ENCODE results near the gene ZNF883. TPM values are rescaled to one million over a fixed set of nuclear protein-coding genes. Genes with fewer than 3 reads are reported as not detected.

ZNF883 gene
- total and polyA plus RNA-seq, 2 of the 8 experiments (the other 6 are each of a cell fraction or from before 2014, with no cell fraction given), result 6.1 to 20.2 TPM

DNA sequence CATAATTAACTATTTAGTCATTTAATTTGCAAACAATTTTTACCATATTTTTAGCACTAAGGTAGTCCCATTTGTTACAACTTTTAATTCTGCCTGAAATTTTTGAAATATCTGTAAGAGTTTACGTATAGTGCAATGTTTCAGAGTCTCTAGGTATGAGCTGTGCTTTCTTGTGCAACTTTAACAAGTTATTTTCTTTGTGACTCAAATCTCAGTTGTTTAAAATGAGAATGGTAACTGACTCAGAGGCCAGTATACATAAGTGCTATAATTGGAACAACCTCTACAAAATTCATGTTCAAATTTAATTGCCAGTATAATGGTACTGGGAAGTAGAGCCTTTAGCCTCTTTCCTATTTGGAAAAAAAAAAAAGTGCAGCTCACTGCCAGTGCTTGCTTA is 14.2 kb upstream of the ZNF883 start:
- H4K20me1 ChIP-seq (replicated peaks in 1 of 2; ENCODE audit: control insufficient read depth in 1 of 2, insufficient read depth in 2 of 2, low read length in 2 of 2), result no peaks in the 10 kb centered on the region
- no peaks in the 10 kb centered on the region for H3K79me2 ChIP-seq (ENCODE audit: control insufficient read depth in 1 of 2, insufficient read depth in 2 of 2, low read length in 2 of 2)
- 67% methylated on average over 1 of the region's 1 CpG; no CpG with 5 or more reads in 1 of the 2 experiments for WGBS, 2 experiments (ENCODE audit: extremely low coverage in 1 of 2, insufficient coverage in 1 of 2, insufficient read length in 1 of 2, insufficient replicate concordance in 2 of 2, low coverage in 1 of 2, low lambda C conversion rate in 2 of 2, missing lambda C conversion rate in 1 of 2)
- no peak overlapping the region for H4K91ac ChIP-seq (replicated peaks; ENCODE audit: insufficient read length, low read length)
- no peak overlapping the region for H3K23ac ChIP-seq (ENCODE audit: insufficient read length)
- no peak overlapping the region for H4K8ac ChIP-seq (ENCODE audit: extremely low read depth, insufficient read depth, low read length)
- H4K5ac ChIP-seq (ENCODE audit: insufficient read length, low read depth, low read length), result no peak overlapping the region
- ChIA-PET POLR2A (ENCODE audit: partially characterized antibody) (no interaction called here), CTCF (ENCODE audit: partially characterized antibody) (no interaction called here)
- peaks cover 1% of the 10 kb centered on the region; the same call in 1 of the 2 replicates for H3K23me2 ChIP-seq (ENCODE audit: low read depth, low read length)
- no peak overlapping the region for H3K56ac ChIP-seq (replicated peaks; ENCODE audit: insufficient read length, low read depth, low read length)
- no peak overlapping the region for H2BK12ac ChIP-seq (ENCODE audit: low read depth, low read length)
- H3K18ac ChIP-seq (ENCODE audit: extremely low read depth, low read length), result no peak overlapping the region
- H3K4me1 ChIP-seq (replicated peaks in 1 of 4; ENCODE audit: control insufficient read depth in 3 of 4, insufficient read depth in 4 of 4, low read length in 3 of 4), result no peaks in the 10 kb centered on the region
- H3K14ac ChIP-seq (ENCODE audit: insufficient read length), result no peak overlapping the region
- H3K4me3 ChIP-seq (ENCODE audit: extremely low read depth in 1 of 4, insufficient read depth in 2 of 4, low read depth in 3 of 4, low read length in 4 of 4), result no peak overlapping the region
- H2BK120ac ChIP-seq (replicated peaks; ENCODE audit: low read depth, low read length), result no peak overlapping the region
- no peaks in the 10 kb centered on the region for H3K79me1 ChIP-seq (ENCODE audit: low read depth, low read length)
- no peak for FAIRE-seq
- no peak overlapping the region for H2AFZ ChIP-seq (ENCODE audit: low read length)
- H3K9me3 ChIP-seq (ENCODE audit: insufficient read depth in 2 of 2, low read depth in 1 of 2, low read length in 1 of 2), result peaks cover 34 to 46% of the 10 kb centered on the region in 2 experiments
- no peaks in the 10 kb centered on the region for H3K27me3 ChIP-seq (replicated peaks in 1 of 4; ENCODE audit: control insufficient read depth in 3 of 4, extremely low read depth in 1 of 4, insufficient read depth in 3 of 4, low read length in 3 of 4)
- no peak overlapping the region for H2BK15ac ChIP-seq (ENCODE audit: low read length)
- H3K27ac ChIP-seq (ENCODE audit: low read depth, low read length), result no peak overlapping the region
- H3K4ac ChIP-seq (replicated peaks; ENCODE audit: insufficient read length, low read depth, low read length), result no peak overlapping the region
- H2BK5ac ChIP-seq (ENCODE audit: low read depth, low read length), result no peak overlapping the region
- H3K9ac ChIP-seq (replicated peaks in 1 of 4; ENCODE audit: extremely low read depth in 1 of 4, low read depth in 3 of 4, low read length in 3 of 4), result no peak overlapping the region
- no peak overlapping the region for H2AK5ac ChIP-seq (ENCODE audit: low read depth, low read length)
- no peaks in the 10 kb centered on the region for H3K36me3 ChIP-seq (ENCODE audit: control insufficient read depth in 2 of 4, insufficient read depth in 4 of 4, low read length in 3 of 4)
- DNase-seq (ENCODE audit: low read depth in 1 of 2, low spot score in 2 of 2), result no peak
- H3K4me2 ChIP-seq (ENCODE audit: insufficient read depth in 1 of 2, low read depth in 2 of 2, low read length in 2 of 2), result no peak overlapping the region
- no peak overlapping the region for H2BK20ac ChIP-seq (ENCODE audit: low read length)
- no peak for TF ChIP-seq CBX5 (IDR thresholded peaks at IDR 0.05; ENCODE audit: low read depth, low read length)
- TF ChIP-seq NRF1 (IDR thresholded peaks at IDR 0.05; ENCODE audit: low read depth, low read length), result no peak
- TF ChIP-seq HDAC2 (IDR thresholded peaks at IDR 0.05; ENCODE audit: borderline replicate concordance in 1 of 2, low read depth in 2 of 2, low read length in 2 of 2), result no peak
- TF ChIP-seq SAP30 (IDR thresholded peaks at IDR 0.05; ENCODE audit: insufficient read depth, insufficient replicate concordance, low read length), result no peak
- TF ChIP-seq HDAC6 (IDR thresholded peaks at IDR 0.05; ENCODE audit: low read depth, low read length), result no peak
- TF ChIP-seq, protein P1, sequence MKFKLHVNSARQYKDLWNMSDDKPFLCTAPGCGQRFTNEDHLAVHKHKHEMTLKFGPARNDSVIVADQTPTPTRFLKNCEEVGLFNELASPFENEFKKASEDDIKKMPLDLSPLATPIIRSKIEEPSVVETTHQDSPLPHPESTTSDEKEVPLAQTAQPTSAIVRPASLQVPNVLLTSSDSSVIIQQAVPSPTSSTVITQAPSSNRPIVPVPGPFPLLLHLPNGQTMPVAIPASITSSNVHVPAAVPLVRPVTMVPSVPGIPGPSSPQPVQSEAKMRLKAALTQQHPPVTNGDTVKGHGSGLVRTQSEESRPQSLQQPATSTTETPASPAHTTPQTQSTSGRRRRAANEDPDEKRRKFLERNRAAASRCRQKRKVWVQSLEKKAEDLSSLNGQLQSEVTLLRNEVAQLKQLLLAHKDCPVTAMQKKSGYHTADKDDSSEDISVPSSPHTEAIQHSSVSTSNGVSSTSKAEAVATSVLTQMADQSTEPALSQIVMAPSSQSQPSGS (IDR thresholded peaks at IDR 0.05; ENCODE audit: low read length), result no peak
- TF ChIP-seq SUZ12 (IDR thresholded peaks at IDR 0.05; ENCODE audit: low read length), result no peak
- TF ChIP-seq PHF8 (conservative IDR thresholded peaks at IDR 0.05; ENCODE audit: low read depth, low read length), result no peak
- no peak for TF ChIP-seq YY1 (IDR thresholded peaks at IDR 0.05; ENCODE audit: low read depth, low read length)
- TF ChIP-seq EZH2 (IDR thresholded peaks at IDR 0.05; ENCODE audit: low read depth, low read length, severe bottlenecking), result no peak
- TF ChIP-seq TBP (IDR thresholded peaks at IDR 0.05; ENCODE audit: low read depth, low read length), result no peak
- no peak for TF ChIP-seq KDM1A (IDR thresholded peaks at IDR 0.05; ENCODE audit: borderline replicate concordance, low read length)
- TF ChIP-seq BRCA1 (IDR thresholded peaks at IDR 0.05; ENCODE audit: low read depth, low read length), result no peak
